ENCODE data around the gene MPG.

- TF ChIP-seq CTCF (conservative IDR thresholded peaks at IDR 0.05; ENCODE audit: low read depth in 2 of 2), result no peak
- no peak for TF ChIP-seq JUNB (IDR thresholded peaks at IDR 0.05; ENCODE audit: unreplicated experiment)
- TF ChIP-seq REST (IDR thresholded peaks at IDR 0.05; ENCODE audit: unreplicated experiment), result no peak
Observed at GRCh38 chr16:101586-101985, 23.6 kb downstream of the MPG start.

Data from GM23338 (cell line).